SK-N-SH (cell line): ENCODE measurements around the gene KBTBD13. TPM values are rescaled to one million over a fixed set of nuclear protein-coding genes. Genes with fewer than 3 reads are reported as not detected.
"Not testable (repeated sequence)": the region's sequence is repeated elsewhere in the genome, so short reads cannot be mapped to it uniquely, and the experiment has no call there.

Experiments
- CTCF ChIA-PET: fragments of 300-600, 350-600 bp; formaldehyde crosslinking; extraction: SDS; loops from one replicate; lab custom pipeline; 2021; lab: Yijun Ruan, JAX
- POLR2A ChIA-PET: fragments of 350-600 bp; sonication (Branson Sonifier 250); formaldehyde crosslinking; extraction: SDS; loops from one replicate; lab custom pipeline; 2020; ENCODE audit warnings: antibody characterized with exemption, inconsistent platforms; lab: Yijun Ruan, JAX
- DNase-seq: peaks from one replicate; pipeline ENCODE4 v3.0.0; 2012
- H2AFZ ChIP-seq: fragments of 200-600 bp; sonication (generic); 2 replicates; pipeline ENCODE4 v1.8.1; 2016; ENCODE audit warnings: antibody characterized with exemption, mild to moderate bottlenecking, low read depth
- H3F3A ChIP-seq: fragments of 200-600 bp; sonication (generic); replicated peaks from 2 replicates; pipeline ENCODE3; 2016; ENCODE audit warnings: antibody characterized with exemption, mild to moderate bottlenecking; ENCODE audit not compliant: insufficient read depth
- H3K27ac ChIP-seq, 2 experiments: fragments of 200-500 bp in 1 of 2; fragments of 200-600 bp in 1 of 2; sonication (Bioruptor generic) in 1 of 2; sonication (generic), shearing (Covaris generic) in 1 of 2; 2 replicates each; pipeline versions ENCODE4 v1.5.1 to v1.6.1; 2014 to 2016; ENCODE audit warnings: low read depth in 2 of 2, inconsistent platforms in 1 of 2, low read length in 1 of 2, mild to moderate bottlenecking in 1 of 2, mixed read lengths in 1 of 2
- H3K27me3 ChIP-seq: fragments of 200-600 bp; sonication (generic), shearing (Covaris generic); 2 replicates; pipeline ENCODE4 v1.6.1; 2016; ENCODE audit warnings: mixed run types; ENCODE audit not compliant: insufficient read depth
- H3K36me3 ChIP-seq, 2 experiments: fragments of 200-500 bp in 1 of 2; fragments of 200-600 bp in 1 of 2; sonication (Bioruptor generic) in 1 of 2; sonication (generic) in 1 of 2; replicated peaks in 1 of 2; 2 replicates each; pipeline versions ENCODE3 to v1.5.1; 2014 to 2016; ENCODE audit warnings: low read length in 1 of 2, mild to moderate bottlenecking in 1 of 2; ENCODE audit not compliant: insufficient read depth in 2 of 2, control insufficient read depth in 1 of 2
- H3K4me1 ChIP-seq, 2 experiments: fragments of 200-500 bp in 1 of 2; fragments of 200-600 bp in 1 of 2; sonication (Bioruptor generic) in 1 of 2; sonication (generic), shearing (Covaris generic) in 1 of 2; 2 replicates each; pipeline versions ENCODE4 v1.5.1 to v1.6.1; 2014 to 2016; ENCODE audit warnings: low read depth in 1 of 2, low read length in 1 of 2, mixed run types in 1 of 2; ENCODE audit not compliant: insufficient read depth in 2 of 2, control insufficient read depth in 1 of 2
- H3K4me2 ChIP-seq: fragments of 200-600 bp; sonication (generic), shearing (Covaris generic); 2 replicates; pipeline ENCODE4 v1.6.1; 2017; ENCODE audit warnings: mixed run types
- H3K4me3 ChIP-seq, 2 experiments: fragments of 200-500 bp in 1 of 2; fragments of 200-600 bp in 1 of 2; sonication (Bioruptor generic) in 1 of 2; sonication (generic), shearing (Covaris generic) in 1 of 2; 2 replicates each; pipeline versions ENCODE4 v1.5.1 to v1.8.1; 2014 to 2016; ENCODE audit warnings: low read depth in 2 of 2, inconsistent platforms in 1 of 2, low read length in 1 of 2, mild to moderate bottlenecking in 1 of 2, mixed read lengths in 1 of 2, moderate library complexity in 1 of 2
- H3K79me2 ChIP-seq: fragments of 200-600 bp; sonication (generic); 2 replicates; pipeline ENCODE4 v1.8.1; 2017; ENCODE audit warnings: mild to moderate bottlenecking; ENCODE audit not compliant: insufficient read depth
- H3K9ac ChIP-seq: fragments of 200-600 bp; sonication (generic); 2 replicates; pipeline ENCODE4 v1.6.1; 2017; ENCODE audit warnings: mixed run types
- H3K9me2 ChIP-seq: fragments of 200-600 bp; sonication (generic); 2 replicates; pipeline ENCODE4 v1.6.1; 2017; ENCODE audit warnings: mixed run types
- H3K9me3 ChIP-seq: fragments of 200-600 bp; sonication (generic); 2 replicates; pipeline ENCODE4 v1.6.1; 2017; ENCODE audit warnings: mixed run types, mild to moderate bottlenecking, moderate library complexity
- H4K20me1 ChIP-seq: fragments of 200-600 bp; sonication (generic); 2 replicates; pipeline ENCODE4 v1.6.1; 2017; ENCODE audit warnings: mild to moderate bottlenecking, mixed run types; ENCODE audit not compliant: insufficient read depth
- ELF1 ChIP-seq: IDR thresholded peaks from 2 replicates; pipeline ENCODE4 v1.4.0; 2012
- EP300 ChIP-seq, 2 experiments: IDR thresholded peaks; 2 replicates each; pipeline versions ENCODE4 v1.4.0 to v1.6.1; 2012; ENCODE audit warnings: borderline replicate concordance in 1 of 2, low read depth in 1 of 2, low read length in 1 of 2
- FOXJ3 ChIP-seq: sonication (generic); formaldehyde crosslinking; IDR thresholded peaks from 2 replicates; pipeline ENCODE4 v1.5.1; 2020; ENCODE audit warnings: mild to moderate bottlenecking, missing genetic modification reagents
- GABPA ChIP-seq: IDR thresholded peaks from 2 replicates; pipeline ENCODE4 v1.4.0; 2012; ENCODE audit warnings: low read depth, mild to moderate bottlenecking
- JUND ChIP-seq: IDR thresholded peaks from 2 replicates; pipeline ENCODE4 v1.4.0; 2012
- NRF1 ChIP-seq: IDR thresholded peaks from 2 replicates; pipeline ENCODE4 v1.6.1; 2012; ENCODE audit warnings: low read depth, mild to moderate bottlenecking, low read length
- SMC3 ChIP-seq: IDR thresholded peaks from 2 replicates; pipeline ENCODE4 v1.6.1; 2012; ENCODE audit warnings: low read depth, low read length, improper control_type of control experiment
- TAF1 ChIP-seq: IDR thresholded peaks from 2 replicates; pipeline ENCODE4 v1.6.1; 2012; ENCODE audit warnings: low read depth, mild to moderate bottlenecking, low read length, moderate library complexity, borderline replicate concordance
- TEAD4 ChIP-seq: IDR thresholded peaks from 2 replicates; pipeline ENCODE4 v1.4.0; 2012; ENCODE audit warnings: mild to moderate bottlenecking, borderline replicate concordance; ENCODE audit not compliant: insufficient read depth
- YY1 ChIP-seq: IDR thresholded peaks from 2 replicates; pipeline ENCODE4 v1.4.0; 2012; ENCODE audit warnings: low read depth, mild to moderate bottlenecking
- whole genome bisulfite sequencing: methylation state at CpG from one replicate; pipeline ENCODE4 v1.1.6; 2017; ENCODE audit warnings: low lambda C conversion rate; 5-methylcytosine and 5-hydroxymethylcytosine counted together
- polyA plus RNA-seq, 3 experiments: library from polyadenylated mRNA; depleted of rRNA; stranded (reverse); fragments of >200 nt; gene quantifications; 2 replicates each; pipeline ENCODE4 v1.2.3, GENCODE V29; 2012
- TF ChIP-seq, protein P1 (sequence below): IDR thresholded peaks from 2 replicates; pipeline ENCODE4; 2012
- TF ChIP-seq, protein P2 (sequence below): fragments of 200-600 bp; sonication (generic); IDR thresholded peaks from 2 replicates; pipeline ENCODE4 v1.6.1; 2017; ENCODE audit warnings: antibody characterized with exemption, mild to moderate bottlenecking, moderate library complexity

Gene KBTBD13
- polyA plus RNA-seq, 1 of the 3 experiments (the other 2 are of a cell fraction): not detected

DNA sequence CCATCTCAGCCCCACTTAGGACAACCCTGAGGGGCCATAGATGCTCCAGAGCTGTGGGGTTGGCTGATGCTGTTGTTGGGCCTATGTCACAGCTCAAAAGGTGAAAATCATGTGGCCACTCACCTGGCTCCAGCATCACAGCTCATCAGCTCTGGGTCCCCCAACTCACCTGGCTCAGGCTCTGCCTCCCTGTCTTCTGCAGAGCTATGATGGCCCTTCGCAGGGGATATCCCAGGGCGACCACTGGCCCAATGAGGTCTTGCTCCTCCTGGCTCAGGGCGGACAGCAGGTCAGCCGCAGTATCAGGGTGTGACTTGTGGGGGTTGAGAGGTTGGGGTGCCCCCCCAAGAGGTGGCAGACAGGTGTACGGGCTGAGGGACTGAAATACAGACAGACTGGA, 22.8 kb downstream of the KBTBD13 start:
- H3K4me2 ChIP-seq: no peak overlapping the region
- CTCF ChIA-PET: interaction anchor here (0.6 to 6.1 kb wide), 4 partner anchors 13 to 403 kb away, joined by 3 to 109 read pairs (median 4); no protein-coding TSS in a partner anchor

DNA sequence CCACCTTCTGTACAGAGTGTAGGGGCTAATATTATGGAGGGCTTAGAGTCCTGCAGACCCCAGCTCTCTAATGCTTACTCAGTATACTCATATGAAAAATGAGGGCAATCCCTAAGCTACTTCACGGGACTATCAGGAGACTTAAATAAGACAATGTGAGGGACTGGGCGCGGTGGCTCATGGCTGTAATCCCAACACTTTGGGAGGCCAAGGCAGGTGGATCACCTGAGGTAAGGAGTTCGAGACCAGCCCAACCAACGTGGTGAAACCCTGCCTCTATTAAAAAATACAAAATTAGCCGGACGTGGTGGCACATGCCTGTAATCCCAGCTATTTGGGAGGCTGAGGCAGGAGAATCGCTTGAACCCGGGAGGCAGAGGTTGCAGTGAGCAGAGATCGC, 23.3 kb downstream of the KBTBD13 start:
- H3K4me1 ChIP-seq, H3K9me2 ChIP-seq, H3K4me2 ChIP-seq, H3K4me3 ChIP-seq, POLR2A ChIA-PET, DNase-seq, H2AFZ ChIP-seq, H3K27ac ChIP-seq, H4K20me1 ChIP-seq, H3K79me2 ChIP-seq, H3K9me3 ChIP-seq, H3F3A ChIP-seq, H3K27me3 ChIP-seq, H3K9ac ChIP-seq: not testable (repeated sequence)
- CTCF ChIA-PET: interaction anchor here (0.6 to 6.1 kb wide), 5 partner anchors 13 to 403 kb away, joined by 3 to 109 read pairs (median 3); no protein-coding TSS in a partner anchor
- 93% methylated on average over 10 of the region's 10 CpGs for WGBS
- peaks cover 20 to 59% of the 10 kb centered on the region in 2 experiments for H3K36me3 ChIP-seq

More for the DNA sequence above, 22.8 kb downstream of the KBTBD13 start:
- Histone ChIP-seq H3K9ac (no peak overlapping the region), H3K27me3 (no peaks in the 10 kb centered on the region), H3K27ac (no peak overlapping the region), H4K20me1 (no peaks in the 10 kb centered on the region), H3K4me1 (no peaks in the 10 kb centered on the region; a peak in 1 of 4 replicates), H3K9me2 (no peaks in the 10 kb centered on the region), H3F3A (no peaks in the 10 kb centered on the region), H2AFZ (no peak overlapping the region), H3K9me3 (no peaks in the 10 kb centered on the region), H3K4me3 (no peak overlapping the region), H3K36me3 (peaks cover 20 to 59% of the 10 kb centered on the region in 2 experiments), H3K79me2 (no peaks in the 10 kb centered on the region)
- 100% methylated on average over 3 of the region's 5 CpGs for WGBS
- POLR2A ChIA-PET: no interaction called here
- TF ChIP-seq, protein P1, sequence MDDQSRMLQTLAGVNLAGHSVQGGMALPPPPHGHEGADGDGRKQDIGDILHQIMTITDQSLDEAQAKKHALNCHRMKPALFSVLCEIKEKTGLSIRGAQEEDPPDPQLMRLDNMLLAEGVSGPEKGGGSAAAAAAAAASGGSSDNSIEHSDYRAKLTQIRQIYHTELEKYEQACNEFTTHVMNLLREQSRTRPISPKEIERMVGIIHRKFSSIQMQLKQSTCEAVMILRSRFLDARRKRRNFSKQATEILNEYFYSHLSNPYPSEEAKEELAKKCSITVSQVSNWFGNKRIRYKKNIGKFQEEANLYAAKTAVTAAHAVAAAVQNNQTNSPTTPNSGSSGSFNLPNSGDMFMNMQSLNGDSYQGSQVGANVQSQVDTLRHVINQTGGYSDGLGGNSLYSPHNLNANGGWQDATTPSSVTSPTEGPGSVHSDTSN: no peak
- TF ChIP-seq JUND (no peak), TAF1 (no peak), TEAD4 (no peak), EP300 (IDR thresholded peaks at IDR 0.05; ENCODE audit: borderline replicate concordance in 1 of 2, low read depth in 1 of 2, low read length in 1 of 2) (no peak), GABPA (no peak), FOXJ3 (no peak), YY1 (no peak), ELF1 (no peak), NRF1 (no peak), SMC3 (no peak)
- TF ChIP-seq, protein P2, sequence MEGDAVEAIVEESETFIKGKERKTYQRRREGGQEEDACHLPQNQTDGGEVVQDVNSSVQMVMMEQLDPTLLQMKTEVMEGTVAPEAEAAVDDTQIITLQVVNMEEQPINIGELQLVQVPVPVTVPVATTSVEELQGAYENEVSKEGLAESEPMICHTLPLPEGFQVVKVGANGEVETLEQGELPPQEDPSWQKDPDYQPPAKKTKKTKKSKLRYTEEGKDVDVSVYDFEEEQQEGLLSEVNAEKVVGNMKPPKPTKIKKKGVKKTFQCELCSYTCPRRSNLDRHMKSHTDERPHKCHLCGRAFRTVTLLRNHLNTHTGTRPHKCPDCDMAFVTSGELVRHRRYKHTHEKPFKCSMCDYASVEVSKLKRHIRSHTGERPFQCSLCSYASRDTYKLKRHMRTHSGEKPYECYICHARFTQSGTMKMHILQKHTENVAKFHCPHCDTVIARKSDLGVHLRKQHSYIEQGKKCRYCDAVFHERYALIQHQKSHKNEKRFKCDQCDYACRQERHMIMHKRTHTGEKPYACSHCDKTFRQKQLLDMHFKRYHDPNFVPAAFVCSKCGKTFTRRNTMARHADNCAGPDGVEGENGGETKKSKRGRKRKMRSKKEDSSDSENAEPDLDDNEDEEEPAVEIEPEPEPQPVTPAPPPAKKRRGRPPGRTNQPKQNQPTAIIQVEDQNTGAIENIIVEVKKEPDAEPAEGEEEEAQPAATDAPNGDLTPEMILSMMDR: no peak
- DNase-seq: no peak
